ENCODE data around the gene UBE2J2. TPM values are rescaled to one million over a fixed set of nuclear protein-coding genes. Genes with fewer than 3 reads are reported as not detected.
A peak's percentile ranks its signal among the peaks of the same experiment; 100 is the strongest.

Gene UBE2J2
- total RNA-seq, 1 donor from 2014 or later, result 32.9 TPM

- Histone ChIP-seq H4K20me1 (ENCODE audit: low read depth) (no peaks in the 10 kb centered on the region), H3K36me3 (no peaks in the 10 kb centered on the region), H3F3A (ENCODE audit: low read depth) (peaks cover 10% of the 10 kb centered on the region), H3K27ac (no peak overlapping the region), H3K4me2 (no peak overlapping the region), H3K27me3 (no peaks in the 10 kb centered on the region), H3K4me3 (no peak overlapping the region), H3K9ac (no peak overlapping the region), H3K9me3 (ENCODE audit: low read depth) (no peaks in the 10 kb centered on the region), H3K79me2 (ENCODE audit: low read depth) (no peaks in the 10 kb centered on the region), H3K4me1 (no peaks in the 10 kb centered on the region), H2AFZ (replicated peaks) (no peak overlapping the region)
- Mint-ChIP-seq H3K27me3 (ENCODE audit: insufficient read depth, low read depth) (peaks cover 5% of the 10 kb centered on the region), H3K9me3 (no peaks in the 10 kb centered on the region), H3K27ac (no peak overlapping the region), H3K36me3 (no peaks in the 10 kb centered on the region), H3K4me1 (peaks cover 11% of the 10 kb centered on the region), H3K4me3 (no peak overlapping the region)
- peak; percentile 38 for DNase-seq (ENCODE audit: low spot score)
- no peak for TF ChIP-seq CTCF (IDR thresholded peaks at IDR 0.05)
Measured at GRCh38 chr1:1284221-1285101, 10.8 kb upstream of the UBE2J2 start.

GRCh38 chr1:1283821-1284220 lies 10.2 kb upstream of the UBE2J2 start:
- peak; percentile 57 for DNase-seq (ENCODE audit: low spot score)
- peaks cover 5% of the 10 kb centered on the region for H3K27me3 Mint-ChIP-seq (ENCODE audit: insufficient read depth, low read depth)

GRCh38 chr1:1282998-1283397 lies 9.3 kb upstream of the UBE2J2 start:
- Mint-ChIP-seq H3K36me3 (no peaks in the 10 kb centered on the region), H3K27ac (peak overlapping the region; percentile 34), H3K9me3 (no peaks in the 10 kb centered on the region), H3K27me3 (ENCODE audit: insufficient read depth, low read depth) (peaks cover 5% of the 10 kb centered on the region), H3K4me1 (peaks cover 11% of the 10 kb centered on the region), H3K4me3 (no peak overlapping the region)
- Histone ChIP-seq H3K79me2 (ENCODE audit: low read depth) (no peaks in the 10 kb centered on the region), H3K36me3 (no peaks in the 10 kb centered on the region), H3K4me1 (no peaks in the 10 kb centered on the region), H2AFZ (replicated peaks) (no peak overlapping the region), H3K4me3 (no peak overlapping the region), H3K9ac (no peak overlapping the region), H3F3A (ENCODE audit: low read depth) (peaks cover 10% of the 10 kb centered on the region), H3K4me2 (no peak overlapping the region), H3K27ac (no peak overlapping the region), H3K9me3 (ENCODE audit: low read depth) (no peaks in the 10 kb centered on the region), H4K20me1 (ENCODE audit: low read depth) (no peaks in the 10 kb centered on the region), H3K27me3 (no peaks in the 10 kb centered on the region)
- TF ChIP-seq EZH2phosphoT487 (IDR thresholded peaks at IDR 0.05) (no peak), EZH2 (IDR thresholded peaks at IDR 0.05) (no peak), CTCF (IDR thresholded peaks at IDR 0.05) (no peak)
- DNase-seq (ENCODE audit: low spot score), result no peak

More at GRCh38 chr1:1283821-1284220, 10.2 kb upstream of the UBE2J2 start:
- no peak overlapping the region for H3K4me3 ChIP-seq
- no peaks in the 10 kb centered on the region for H3K4me1 ChIP-seq
- TF ChIP-seq EZH2 (IDR thresholded peaks at IDR 0.05) (no peak), EZH2phosphoT487 (IDR thresholded peaks at IDR 0.05) (no peak), CTCF (IDR thresholded peaks at IDR 0.05) (no peak)
- H3K9ac ChIP-seq, result no peak overlapping the region
- no peaks in the 10 kb centered on the region for H3K79me2 ChIP-seq (ENCODE audit: low read depth)
- no peaks in the 10 kb centered on the region for H3K9me3 ChIP-seq (ENCODE audit: low read depth)
- no peaks in the 10 kb centered on the region for H3K27me3 ChIP-seq
- no peak overlapping the region for H3K4me3 Mint-ChIP-seq
- no peak overlapping the region for H3K27ac Mint-ChIP-seq
- peaks cover 10% of the 10 kb centered on the region for H3F3A ChIP-seq (ENCODE audit: low read depth)
- no peaks in the 10 kb centered on the region for H4K20me1 ChIP-seq (ENCODE audit: low read depth)
- no peaks in the 10 kb centered on the region for H3K36me3 Mint-ChIP-seq
- H2AFZ ChIP-seq (replicated peaks), result no peak overlapping the region
- H3K9me3 Mint-ChIP-seq, result no peaks in the 10 kb centered on the region
- no peak overlapping the region for H3K4me2 ChIP-seq
- H3K4me1 Mint-ChIP-seq, result peaks cover 11% of the 10 kb centered on the region
- no peaks in the 10 kb centered on the region for H3K36me3 ChIP-seq
- H3K27ac ChIP-seq, result no peak overlapping the region
